NCI-H774 (cell line): Measurements from ENCODE around the gene ZBTB16.
A peak's percentile ranks its signal among the peaks of the same experiment; 100 is the strongest.

ENCODE experiments used
- DNase-seq: peaks from one replicate; lab custom pipeline; 2025; lab: John Stamatoyannopoulos, UW

The ZBTB16 gene

GRCh38 chr11:114106986-114107385, 47.5 kb downstream of the ZBTB16 start:
- no peak for DNase-seq

DNA sequence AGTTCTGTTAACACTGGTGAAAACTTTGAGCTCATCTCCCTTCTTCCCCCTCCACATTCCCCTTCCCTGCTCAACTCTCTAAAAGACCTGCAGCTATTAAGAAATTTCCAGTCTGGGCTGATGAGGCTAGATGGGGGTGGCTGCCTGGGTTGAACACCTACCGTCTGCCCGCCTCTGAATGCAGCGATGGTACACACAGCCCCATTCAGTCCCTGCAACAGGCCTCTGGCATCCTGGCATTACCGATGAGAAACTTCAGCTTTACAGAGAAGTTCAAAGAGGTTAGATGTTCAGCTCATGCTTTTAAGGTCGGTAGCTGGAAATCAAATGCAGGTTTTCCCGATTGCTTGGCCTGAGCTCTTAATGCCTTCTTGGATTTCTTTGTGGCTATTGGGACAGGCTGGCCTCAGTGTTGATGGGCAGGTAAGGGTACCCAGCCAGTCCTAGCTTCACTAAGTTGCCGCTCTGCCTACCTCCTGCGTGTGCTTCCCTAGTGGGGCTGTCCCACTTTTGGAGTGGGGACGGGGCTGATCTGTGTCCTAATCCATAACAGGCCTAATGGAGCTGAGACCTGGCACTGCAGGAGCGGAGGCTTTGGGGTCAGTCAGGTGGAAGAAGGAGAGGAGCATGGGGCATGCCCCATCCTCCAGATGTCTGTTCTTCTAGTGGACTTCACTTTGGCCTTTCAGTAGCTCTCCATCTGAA, 49.1 kb downstream of the ZBTB16 start:
- no peak for DNase-seq

- DNase-seq: no peak
Observed at GRCh38 chr11:114109206-114110090, 49.9 kb downstream of the ZBTB16 start.

- no peak for DNase-seq
Observed at GRCh38 chr11:114110123-114110522, 50.6 kb downstream of the ZBTB16 start.

DNA sequence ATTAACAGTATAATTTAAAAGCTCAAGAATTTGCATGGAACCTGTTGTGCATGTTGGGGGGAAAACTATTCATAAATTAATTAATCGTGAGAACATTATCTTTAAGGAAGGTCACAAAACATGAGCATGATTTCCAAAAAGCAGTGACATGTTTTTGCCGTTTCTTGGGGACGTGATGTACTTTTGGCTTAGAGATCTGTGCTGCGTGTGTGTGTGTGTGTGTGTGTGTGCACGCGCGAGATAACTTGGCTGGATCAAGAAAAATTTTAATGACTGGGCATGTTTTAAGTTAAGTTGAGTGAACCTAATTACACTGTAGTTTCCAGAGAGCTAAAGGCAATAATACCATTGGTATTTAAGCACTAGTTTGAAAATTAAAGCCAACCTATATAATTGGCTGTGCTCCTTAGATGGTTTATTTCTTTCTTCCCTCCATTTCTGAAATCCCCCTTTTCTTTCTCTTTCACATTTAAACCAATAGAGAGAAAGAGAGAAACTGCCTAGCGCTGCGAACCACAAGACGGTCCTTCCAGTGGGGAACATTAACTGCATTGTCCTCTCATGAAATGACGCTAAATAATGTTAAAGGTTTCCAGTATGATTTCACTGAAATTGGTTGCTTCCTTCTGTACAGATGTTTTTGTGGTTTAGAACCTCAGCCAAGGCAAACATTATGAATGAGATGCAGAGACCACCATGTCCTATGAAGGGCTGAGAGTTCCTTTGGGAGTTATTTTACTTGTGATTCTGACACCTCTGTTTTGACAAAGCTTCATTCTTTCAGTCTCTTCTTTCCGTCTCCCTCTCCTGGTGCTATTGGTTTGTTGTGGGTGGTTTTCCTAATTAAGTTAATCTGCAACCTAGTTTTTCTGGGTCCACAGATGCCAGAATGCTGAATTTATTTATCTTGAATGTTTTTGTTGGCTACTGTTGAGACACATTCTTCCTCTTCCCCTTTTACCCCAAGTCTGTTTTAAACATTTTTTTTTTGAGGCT, 51.7 kb downstream of the ZBTB16 start:
- DNase-seq: no peak

- DNase-seq: no peak
Observed at GRCh38 chr11:114115451-114115928, 56.0 kb downstream of the ZBTB16 start.

DNA sequence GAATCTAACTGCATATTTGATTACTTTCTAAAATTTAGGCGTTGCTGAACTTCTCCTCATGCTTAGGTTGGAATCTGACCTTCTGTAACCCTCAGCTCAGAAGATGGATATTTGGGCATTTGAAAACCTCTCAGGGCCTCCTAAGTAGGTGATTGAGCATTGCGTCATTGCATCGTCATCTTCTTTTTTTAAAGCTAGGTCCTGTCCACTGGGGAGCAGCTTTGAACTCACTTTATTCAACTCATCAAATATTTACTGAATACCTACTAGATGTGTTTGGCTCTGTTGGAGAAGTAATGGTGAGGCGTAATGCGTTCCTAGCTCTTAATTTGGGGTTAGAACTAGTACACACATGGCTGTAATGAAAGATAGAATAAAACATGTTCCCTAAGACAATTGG, 56.8 kb downstream of the ZBTB16 start:
- DNase-seq: no peak

DNA sequence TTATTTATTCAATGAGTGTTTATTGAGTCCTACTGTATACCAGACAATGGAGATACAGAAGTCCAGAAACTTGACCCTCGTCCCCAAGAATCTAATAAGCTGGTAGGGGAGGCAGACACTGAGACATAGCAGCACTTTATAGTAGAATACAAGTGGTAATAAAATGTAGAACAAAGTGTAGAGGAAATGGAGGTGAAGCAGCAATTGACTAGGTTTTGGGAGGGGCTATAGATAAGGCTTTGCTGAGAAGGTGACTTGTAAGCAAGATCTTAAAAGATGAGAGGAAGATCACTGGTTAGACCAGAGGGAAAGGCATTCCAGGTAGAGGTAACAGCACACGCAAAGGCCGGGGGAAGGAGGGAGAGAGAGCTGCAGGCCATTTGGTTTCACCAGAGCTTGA, 57.3 kb downstream of the ZBTB16 start:
- DNase-seq: no peak

GRCh38 chr11:114120606-114121005, 61.1 kb downstream of the ZBTB16 start:
- DNase-seq: no peak

- no peak for DNase-seq
Observed at GRCh38 chr11:114121138-114121537, 61.6 kb downstream of the ZBTB16 start.

GRCh38 chr11:114121804-114122504, 62.4 kb downstream of the ZBTB16 start:
- peak; percentile 15 for DNase-seq

DNA sequence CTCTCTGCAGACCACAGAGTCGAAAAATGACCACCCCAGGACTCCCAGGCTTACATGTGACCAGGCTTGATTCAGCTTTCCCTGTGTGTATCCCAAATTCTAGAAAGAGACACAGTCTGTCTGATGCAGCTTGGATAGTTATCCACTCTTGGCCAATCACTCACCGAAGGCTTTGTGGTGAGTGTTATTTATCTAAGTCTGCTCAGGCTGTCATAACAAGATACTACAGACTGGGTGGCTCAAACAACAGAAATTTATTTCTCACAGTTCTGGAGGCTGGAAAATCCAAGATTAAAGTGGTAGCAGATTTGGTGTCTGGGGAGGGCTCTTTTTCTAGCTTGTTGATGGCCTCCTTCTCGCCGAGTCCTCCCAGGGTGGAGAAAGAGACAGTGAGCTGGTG, 63.2 kb downstream of the ZBTB16 start:
- no peak for DNase-seq

DNA sequence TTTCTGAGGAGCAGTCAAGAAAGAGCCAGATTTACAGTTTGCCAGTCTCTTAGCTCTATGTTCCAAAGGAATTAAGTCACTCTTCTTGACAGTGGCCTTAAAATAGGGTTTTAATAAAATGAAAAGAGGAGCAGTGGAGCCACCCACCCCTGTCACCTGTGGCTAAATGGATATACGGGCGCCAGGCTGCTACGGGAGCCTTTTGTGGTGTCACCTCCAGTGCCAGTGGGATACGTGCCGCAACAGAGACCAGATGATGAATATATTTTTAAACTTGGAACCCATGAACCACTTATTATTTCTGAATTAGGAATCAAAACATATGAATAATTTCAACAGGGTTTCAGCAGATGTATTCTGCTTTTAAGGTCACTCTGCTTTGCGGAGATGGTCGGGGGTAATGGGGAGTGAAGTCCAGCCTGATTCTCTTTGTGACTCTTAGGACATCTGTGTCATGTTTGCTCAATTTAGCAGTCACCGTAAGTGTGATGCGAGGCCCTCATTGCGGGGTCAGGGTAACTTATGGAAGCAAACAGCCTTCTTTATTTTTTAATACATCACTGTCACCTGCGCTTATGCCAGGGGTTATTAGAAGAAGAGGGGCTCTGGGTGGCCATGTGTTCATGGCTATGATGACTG, 64.3 kb downstream of the ZBTB16 start:
- no peak for DNase-seq

GRCh38 chr11:114124601-114125144, 65.2 kb downstream of the ZBTB16 start:
- DNase-seq: no peak

- DNase-seq: no peak
Observed at GRCh38 chr11:114125531-114125930, 66.0 kb downstream of the ZBTB16 start.

- DNase-seq: no peak
Observed at GRCh38 chr11:114125959-114126358, 66.4 kb downstream of the ZBTB16 start.

- no peak for DNase-seq
Observed at GRCh38 chr11:114128399-114128798, 68.9 kb downstream of the ZBTB16 start.

DNA sequence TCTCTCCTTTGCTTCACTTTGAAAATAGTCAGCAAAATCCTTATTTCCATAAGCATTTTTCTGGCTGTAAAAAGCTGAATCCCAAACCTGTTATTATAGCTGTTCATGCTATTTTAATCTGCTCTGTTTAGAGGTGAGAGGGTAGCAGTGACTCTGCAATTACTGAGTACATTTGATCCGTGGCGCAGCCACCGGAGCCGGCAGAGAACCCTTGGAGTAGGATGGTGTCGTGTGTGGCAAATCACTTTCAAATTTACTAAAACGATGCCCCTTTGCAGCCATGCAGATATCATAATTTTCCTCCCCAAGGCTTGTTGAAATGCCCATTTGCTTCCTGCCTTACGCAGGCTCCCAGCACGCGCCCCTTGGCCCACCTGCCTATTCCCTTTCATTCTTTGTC, 69.6 kb downstream of the ZBTB16 start:
- no peak for DNase-seq

GRCh38 chr11:114129699-114130098, 70.2 kb downstream of the ZBTB16 start:
- no peak for DNase-seq

GRCh38 chr11:114130115-114130576, 70.6 kb downstream of the ZBTB16 start:
- no peak for DNase-seq
